SIG-M5 treated with dmso at 0.1 percent for 504 hours (cell line): Measurements from ENCODE around the gene KMT2E.

Source experiments
- DNase-seq: peaks from one replicate; lab custom pipeline; 2025; ENCODE audit not compliant: unreplicated experiment; lab: John Stamatoyannopoulos, UW

KMT2E gene

GRCh38 chr7:105006367-105007136 lies 7.5 kb upstream of the KMT2E start:
- peak; percentile 52 for DNase-seq

GRCh38 chr7:105007298-105007697 lies 6.7 kb upstream of the KMT2E start:
- no peak for DNase-seq

GRCh38 chr7:105009667-105010503 lies 4.1 kb upstream of the KMT2E start:
- DNase-seq, result no peak

- DNase-seq, result no peak
Measured at GRCh38 chr7:105010504-105011130, 3.4 kb upstream of the KMT2E start.

- DNase-seq, result no peak
Measured at GRCh38 chr7:105011141-105011830, 2.7 kb upstream of the KMT2E start.

- no peak for DNase-seq
Measured at GRCh38 chr7:105011831-105012502, 2.0 kb upstream of the KMT2E start.

- peak; percentile 96 for DNase-seq
Measured at GRCh38 chr7:105012503-105013220, 1.3 kb upstream of the KMT2E start.

- peak; percentile 82 for DNase-seq
Measured at GRCh38 chr7:105013221-105013815, 687 bp upstream of the KMT2E start.

GRCh38 chr7:105014693-105015389 lies 836 bp downstream of the KMT2E start:
- DNase-seq, result peak; percentile 71

- DNase-seq, result peak; percentile 37
Measured at GRCh38 chr7:105015390-105015965, 1.5 kb downstream of the KMT2E start.

- no peak for DNase-seq
Measured at GRCh38 chr7:105016068-105016708, 2.2 kb downstream of the KMT2E start.

GRCh38 chr7:105016709-105017656 lies 3.0 kb downstream of the KMT2E start:
- no peak for DNase-seq

- no peak for DNase-seq
Measured at GRCh38 chr7:105017657-105018365, 3.8 kb downstream of the KMT2E start.

- no peak for DNase-seq
Measured at GRCh38 chr7:105019269-105019668, 5.3 kb downstream of the KMT2E start.

GRCh38 chr7:105020926-105021325 lies 6.9 kb downstream of the KMT2E start:
- DNase-seq, result peak; percentile 77

GRCh38 chr7:105021352-105021751 lies 7.3 kb downstream of the KMT2E start:
- no peak for DNase-seq
